ENCODE measurements around the gene HNF4A. TPM values are rescaled to one million over a fixed set of nuclear protein-coding genes. Genes with fewer than 3 reads are reported as not detected.

Gene HNF4A
- total and polyA plus RNA-seq, 2 of the 13 experiments (the other 11 are each of a cell fraction or from before 2014, with no cell fraction given) = 80.9 to 169 TPM

DNA sequence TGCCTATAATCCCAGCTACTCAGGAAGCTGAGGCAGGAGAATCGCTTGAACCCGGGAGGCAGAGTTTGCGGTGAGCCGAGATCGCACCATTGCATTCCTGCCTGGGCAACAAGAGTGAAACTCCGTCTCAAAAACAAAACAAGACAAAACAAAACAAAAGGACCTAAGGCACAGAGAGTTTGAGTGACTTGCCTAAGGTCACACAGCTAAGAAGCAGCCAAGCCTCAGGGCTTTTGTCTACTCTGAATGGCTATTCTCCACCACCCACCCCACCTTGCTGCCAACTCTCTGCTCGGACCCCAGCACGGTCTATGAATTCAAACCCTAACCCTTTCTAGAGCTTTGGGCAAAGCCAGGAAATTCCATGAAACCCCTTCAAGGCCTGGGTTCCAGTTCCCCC lies 101.1 kb downstream of the HNF4A start:
- Histone ChIP-seq H3K9me3 (ENCODE audit: low read length) (no peaks in the 10 kb centered on the region), H3K36me3 (replicated peaks in 1 of 2; ENCODE audit: control insufficient read depth in 1 of 2, insufficient read depth in 2 of 2, low read length in 2 of 2) (no peaks in the 10 kb centered on the region), H3K4me1 (ENCODE audit: insufficient read depth, low read length) (peaks cover 54% of the 10 kb centered on the region), H3K79me2 (ENCODE audit: insufficient read depth, low read length) (no peaks in the 10 kb centered on the region), H3K27me3 (ENCODE audit: control insufficient read depth in 1 of 2, insufficient read depth in 2 of 2, low read length in 2 of 2) (no peaks in the 10 kb centered on the region), H3K4me2 (ENCODE audit: low read depth, low read length) (no peak overlapping the region), H4K20me1 (ENCODE audit: insufficient read depth, low read length) (no peaks in the 10 kb centered on the region), H3K4me3 (replicated peaks in 1 of 3; ENCODE audit: insufficient read depth in 1 of 3, low read depth in 2 of 3, low read length in 3 of 3) (no peak overlapping the region), H2AFZ (ENCODE audit: low read length) (no peak overlapping the region), H3K27ac (ENCODE audit: extremely low read length, insufficient read depth, low read length) (no peak overlapping the region), H3K9ac (ENCODE audit: insufficient read depth, low read depth, low read length) (no peak overlapping the region)
- 85% methylated on average over 8 of the region's 8 CpGs for WGBS (ENCODE audit: low lambda C conversion rate)
- TF ChIP-seq ZNF768 (CRISPR knock-in tag; IDR thresholded peaks at IDR 0.05) (peak; percentile 93), CREB1 (IDR thresholded peaks at IDR 0.05) (no peak), CREB1 (CRISPR knock-in tag; IDR thresholded peaks at IDR 0.05) (no peak)
- ChIA-PET CTCF (ENCODE audit: low intra/inter-chr PET ratio, low total read pairs) (no interaction called here), POLR2A (no interaction called here)
- in situ Hi-C loops (cut with HindIII; ENCODE audit: extremely low pct_ligation_motif_present, low pct_unique_long_range_greater_than_20kb) (no loop called here), intact Hi-C loops (cut with micrococcal nuclease; ENCODE audit: unreplicated experiment) (no loop called here)
- DNase-seq (ENCODE audit: low spot score) (no peak), FAIRE-seq (no peak), ATAC-seq (no peak)
- no TSS peak for BruUV-seq (replicated peaks)

DNA sequence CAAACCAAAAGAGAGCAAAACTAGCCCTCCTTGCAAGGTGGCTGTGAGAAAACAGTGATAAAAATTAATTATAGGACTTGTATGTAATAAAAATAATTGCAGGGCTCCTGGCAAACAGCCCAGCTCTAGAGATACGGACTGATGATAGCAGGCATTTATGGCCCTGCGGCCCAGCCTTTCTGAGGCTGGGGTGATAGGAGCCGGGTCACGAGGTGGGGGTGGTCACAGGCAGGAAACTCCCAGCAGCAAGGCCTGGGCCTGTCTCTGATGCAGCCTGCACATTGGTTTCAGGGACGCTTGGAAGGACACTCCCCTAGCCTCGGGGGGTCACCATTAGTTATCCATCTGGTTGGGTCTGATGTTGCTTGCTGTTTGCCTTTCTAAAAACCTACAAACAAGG lies 101.5 kb downstream of the HNF4A start:
- ATAC-seq (no peak), DNase-seq (ENCODE audit: low spot score) (no peak), FAIRE-seq (no peak)
- BruUV-seq (replicated peaks) = no TSS peak
- Histone ChIP-seq H3K27ac (ENCODE audit: extremely low read length, insufficient read depth, low read length) (no peak overlapping the region), H4K20me1 (ENCODE audit: insufficient read depth, low read length) (no peaks in the 10 kb centered on the region), H3K79me2 (ENCODE audit: insufficient read depth, low read length) (no peaks in the 10 kb centered on the region), H3K4me1 (ENCODE audit: insufficient read depth, low read length) (peaks cover 54% of the 10 kb centered on the region), H2AFZ (ENCODE audit: low read length) (no peak overlapping the region), H3K27me3 (ENCODE audit: control insufficient read depth in 1 of 2, insufficient read depth in 2 of 2, low read length in 2 of 2) (no peaks in the 10 kb centered on the region), H3K9me3 (ENCODE audit: low read length) (no peaks in the 10 kb centered on the region), H3K4me2 (ENCODE audit: low read depth, low read length) (no peak overlapping the region), H3K36me3 (replicated peaks in 1 of 2; ENCODE audit: control insufficient read depth in 1 of 2, insufficient read depth in 2 of 2, low read length in 2 of 2) (no peaks in the 10 kb centered on the region), H3K4me3 (replicated peaks in 1 of 3; ENCODE audit: insufficient read depth in 1 of 3, low read depth in 2 of 3, low read length in 3 of 3) (no peak overlapping the region), H3K9ac (ENCODE audit: insufficient read depth, low read depth, low read length) (no peak overlapping the region)
- 80% methylated on average over 6 of the region's 6 CpGs for WGBS (ENCODE audit: low lambda C conversion rate)
- in situ Hi-C loops (cut with HindIII; ENCODE audit: extremely low pct_ligation_motif_present, low pct_unique_long_range_greater_than_20kb) (no loop called here), intact Hi-C loops (cut with micrococcal nuclease; ENCODE audit: unreplicated experiment) (no loop called here)
- ChIA-PET POLR2A (no interaction called here), CTCF (ENCODE audit: low intra/inter-chr PET ratio, low total read pairs) (no interaction called here)
- TF ChIP-seq, protein P1, sequence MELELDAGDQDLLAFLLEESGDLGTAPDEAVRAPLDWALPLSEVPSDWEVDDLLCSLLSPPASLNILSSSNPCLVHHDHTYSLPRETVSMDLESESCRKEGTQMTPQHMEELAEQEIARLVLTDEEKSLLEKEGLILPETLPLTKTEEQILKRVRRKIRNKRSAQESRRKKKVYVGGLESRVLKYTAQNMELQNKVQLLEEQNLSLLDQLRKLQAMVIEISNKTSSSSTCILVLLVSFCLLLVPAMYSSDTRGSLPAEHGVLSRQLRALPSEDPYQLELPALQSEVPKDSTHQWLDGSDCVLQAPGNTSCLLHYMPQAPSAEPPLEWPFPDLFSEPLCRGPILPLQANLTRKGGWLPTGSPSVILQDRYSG (CRISPR knock-in tag; IDR thresholded peaks at IDR 0.05) = no peak
- no peak for TF ChIP-seq HBP1 (CRISPR knock-in tag; IDR thresholded peaks at IDR 0.05; ENCODE audit: low read depth)
- TF ChIP-seq, protein P2, sequence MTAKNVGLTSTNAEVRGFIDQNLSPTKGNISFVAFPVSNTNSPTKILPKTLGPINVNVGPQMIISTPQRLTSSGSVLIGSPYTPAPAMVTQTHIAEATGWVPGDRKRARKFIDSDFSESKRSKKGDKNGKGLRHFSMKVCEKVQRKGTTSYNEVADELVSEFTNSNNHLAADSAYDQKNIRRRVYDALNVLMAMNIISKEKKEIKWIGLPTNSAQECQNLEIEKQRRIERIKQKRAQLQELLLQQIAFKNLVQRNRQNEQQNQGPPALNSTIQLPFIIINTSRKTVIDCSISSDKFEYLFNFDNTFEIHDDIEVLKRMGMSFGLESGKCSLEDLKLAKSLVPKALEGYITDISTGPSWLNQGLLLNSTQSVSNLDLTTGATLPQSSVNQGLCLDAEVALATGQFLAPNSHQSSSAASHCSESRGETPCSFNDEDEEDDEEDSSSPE (CRISPR knock-in tag; IDR thresholded peaks at IDR 0.05) = no peak
- TF ChIP-seq, protein P3, sequence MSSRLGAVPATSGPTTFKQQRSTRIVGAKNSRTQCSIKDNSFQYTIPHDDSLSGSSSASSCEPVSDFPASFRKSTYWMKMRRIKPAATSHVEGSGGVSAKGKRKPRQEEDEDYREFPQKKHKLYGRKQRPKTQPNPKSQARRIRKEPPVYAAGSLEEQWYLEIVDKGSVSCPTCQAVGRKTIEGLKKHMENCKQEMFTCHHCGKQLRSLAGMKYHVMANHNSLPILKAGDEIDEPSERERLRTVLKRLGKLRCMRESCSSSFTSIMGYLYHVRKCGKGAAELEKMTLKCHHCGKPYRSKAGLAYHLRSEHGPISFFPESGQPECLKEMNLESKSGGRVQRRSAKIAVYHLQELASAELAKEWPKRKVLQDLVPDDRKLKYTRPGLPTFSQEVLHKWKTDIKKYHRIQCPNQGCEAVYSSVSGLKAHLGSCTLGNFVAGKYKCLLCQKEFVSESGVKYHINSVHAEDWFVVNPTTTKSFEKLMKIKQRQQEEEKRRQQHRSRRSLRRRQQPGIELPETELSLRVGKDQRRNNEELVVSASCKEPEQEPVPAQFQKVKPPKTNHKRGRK (CRISPR knock-in tag; IDR thresholded peaks at IDR 0.05) = no peak
- no peak for TF ChIP-seq TFE3 (CRISPR knock-in tag; IDR thresholded peaks at IDR 0.05)
- TF ChIP-seq RFXANK (CRISPR knock-in tag; IDR thresholded peaks at IDR 0.05) = no peak
- no peak for TF ChIP-seq ZFP41 (CRISPR knock-in tag; IDR thresholded peaks at IDR 0.05; ENCODE audit: borderline replicate concordance)
- no peak for TF ChIP-seq ZNF275 (CRISPR knock-in tag; IDR thresholded peaks at IDR 0.05; ENCODE audit: borderline replicate concordance)
